K562 (cell line): ENCODE results near the gene KCTD3. TPM values are rescaled to one million over a fixed set of nuclear protein-coding genes. Genes with fewer than 3 reads are reported as not detected.

ENCODE experiments used
- CC2D1A ChIP-seq: fragments of 450-650 bp; IDR thresholded peaks from 2 replicates; pipeline ENCODE4 v1.6.1; 2017; ENCODE audit warnings: mild to moderate bottlenecking
- CHD1 ChIP-seq: fragments of 200-600 bp; sonication (generic); IDR thresholded peaks from one replicate; pipeline ENCODE4 v1.6.1; 2012; ENCODE audit warnings: mild to moderate bottlenecking, moderate library complexity, low read length, inconsistent platforms
- CXXC5 ChIP-seq: fragments of 250-450 bp; sonication (Bioruptor Pico); IDR thresholded peaks from 2 replicates; pipeline ENCODE4 v1.8.0; 2022; ENCODE audit warnings: inconsistent platforms, mild to moderate bottlenecking, moderate library complexity
- GTF2E2 ChIP-seq: fragments of 200-800 bp; sonication (Bioruptor generic); IDR thresholded peaks from 2 replicates; pipeline ENCODE4 v1.6.1; 2016; ENCODE audit warnings: missing genetic modification characterization, missing compliant biosample characterization
- SUPT5H ChIP-seq: fragments of 450-650 bp; IDR thresholded peaks from 2 replicates; pipeline ENCODE4 v1.6.1; 2016
- ZNF316 ChIP-seq: fragments of 450-650 bp; IDR thresholded peaks from 2 replicates; pipeline ENCODE4 v1.6.1; 2016
- ZNF764 ChIP-seq: fragments of 250-450 bp; sonication (Bioruptor Pico); IDR thresholded peaks from 2 replicates; pipeline ENCODE4 v1.4.0; 2020; ENCODE audit warnings: low read depth, mild to moderate bottlenecking, moderate library complexity
- polyA plus RNA-seq, 8 experiments: library from polyadenylated mRNA; depleted of rRNA in 4 of 8; stranded (reverse) in 5 of 8; unstranded in 3 of 8; fragments of >200 nt; fragmentation: Nextera tagmentation in 2 of 8; fragmentation: Illumina TruSeq in 1 of 8; extraction: Ambion mirVana in 2 of 8; extraction: Trizol in 1 of 8; gene quantifications; 2 replicates each; pipeline versions ENCODE4 v1.2.1 to v1.2.3, GENCODE V29; 2011 to 2014; ENCODE audit warnings: inconsistent platforms in 1 of 8, missing spikeins in 1 of 8
- total RNA-seq, 7 experiments: library from RNA; depleted of rRNA in 6 of 7; stranded (reverse); fragments of >200 nt in 6 of 7; fragmentation: Illumina TruSeq in 2 of 7; extraction: Trizol in 2 of 7; gene quantifications; 2 replicates each; pipeline versions ENCODE4 v1.2.1 to v1.2.3, GENCODE V29; 2011 to 2021; ENCODE audit warnings: low replicate concordance in 1 of 7
- TF ChIP-seq, protein P1 (sequence below): sonication (generic); formaldehyde crosslinking; IDR thresholded peaks from 2 replicates; pipeline ENCODE4 v1.8.0; 2022; ENCODE audit warnings: mild to moderate bottlenecking, missing genetic modification reagents
- TF ChIP-seq, protein P2 (sequence below): fragments of 250-450 bp; sonication (Bioruptor Pico); IDR thresholded peaks from 2 replicates; pipeline ENCODE4 v1.5.0; 2021; ENCODE audit warnings: mild to moderate bottlenecking, borderline replicate concordance
- TF ChIP-seq, protein P3 (sequence below): sonication (generic); formaldehyde crosslinking; IDR thresholded peaks from 2 replicates; pipeline ENCODE4 v1.5.0; 2020; ENCODE audit warnings: missing genetic modification reagents
- TF ChIP-seq, protein P4 (sequence below): sonication (generic); formaldehyde crosslinking; IDR thresholded peaks from 2 replicates; pipeline ENCODE4 v1.9.0; 2022; ENCODE audit warnings: mild to moderate bottlenecking, missing genetic modification reagents
- TF ChIP-seq, protein P5 (sequence below): fragments of 450-650 bp; IDR thresholded peaks from 2 replicates; pipeline ENCODE4 v1.6.1; 2016; ENCODE audit warnings: mild to moderate bottlenecking
- TF ChIP-seq, protein P6 (sequence below): fragments of 450-650 bp; IDR thresholded peaks from 2 replicates; pipeline ENCODE4 v1.6.1; 2016; ENCODE audit warnings: antibody characterized with exemption

KCTD3 gene
- total and polyA plus RNA-seq, 9 of the 15 experiments (the other 6 are each of a cell fraction or from before 2014, with no cell fraction given) = 12.8 to 77.1 (median 44.3) TPM

DNA sequence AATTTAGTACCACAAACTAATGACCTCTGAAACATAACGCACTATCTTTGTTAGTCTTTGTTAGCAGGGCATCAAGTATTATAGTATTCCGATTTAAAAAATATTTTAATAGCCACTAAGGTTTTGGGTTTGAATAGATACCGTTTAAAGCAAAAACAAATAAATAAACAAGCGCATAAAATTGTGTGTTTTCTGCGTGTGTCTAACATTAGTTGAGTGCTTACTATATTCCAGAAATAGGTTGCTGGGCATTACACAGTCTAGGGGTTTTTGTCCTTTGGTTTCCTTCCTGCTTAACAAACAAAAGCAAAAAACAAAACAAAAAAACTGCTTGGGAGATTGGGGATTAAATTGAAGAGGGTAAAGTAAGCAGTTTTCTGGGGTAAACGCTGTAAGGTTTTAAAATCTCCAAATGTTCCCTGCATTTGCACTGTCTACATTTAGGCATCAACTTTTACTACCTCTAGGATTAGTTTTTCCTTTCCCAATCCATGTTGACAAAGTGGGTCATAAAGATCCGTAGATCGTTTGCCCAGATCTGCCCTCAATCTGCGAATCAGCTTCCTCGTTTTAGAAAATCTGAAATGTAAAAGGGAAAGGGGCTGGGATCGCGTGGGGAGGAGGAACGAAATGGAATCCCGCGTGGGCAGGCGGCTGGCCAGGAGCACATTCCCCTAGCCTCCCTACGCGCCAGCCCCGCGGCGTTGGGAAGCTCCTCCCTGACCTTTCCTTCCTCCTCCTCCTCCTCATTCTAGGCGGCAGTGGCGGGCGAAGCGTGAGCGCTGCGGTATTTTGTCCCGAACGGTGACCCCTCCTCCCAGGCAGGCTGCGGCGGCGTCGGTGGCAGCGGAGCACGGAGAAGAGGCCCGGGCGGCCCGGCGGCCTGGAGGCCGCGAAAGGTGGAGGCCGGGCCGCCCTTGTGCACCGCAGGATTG, at the start of gene KCTD3 (continued):
- TF ChIP-seq, protein P1, sequence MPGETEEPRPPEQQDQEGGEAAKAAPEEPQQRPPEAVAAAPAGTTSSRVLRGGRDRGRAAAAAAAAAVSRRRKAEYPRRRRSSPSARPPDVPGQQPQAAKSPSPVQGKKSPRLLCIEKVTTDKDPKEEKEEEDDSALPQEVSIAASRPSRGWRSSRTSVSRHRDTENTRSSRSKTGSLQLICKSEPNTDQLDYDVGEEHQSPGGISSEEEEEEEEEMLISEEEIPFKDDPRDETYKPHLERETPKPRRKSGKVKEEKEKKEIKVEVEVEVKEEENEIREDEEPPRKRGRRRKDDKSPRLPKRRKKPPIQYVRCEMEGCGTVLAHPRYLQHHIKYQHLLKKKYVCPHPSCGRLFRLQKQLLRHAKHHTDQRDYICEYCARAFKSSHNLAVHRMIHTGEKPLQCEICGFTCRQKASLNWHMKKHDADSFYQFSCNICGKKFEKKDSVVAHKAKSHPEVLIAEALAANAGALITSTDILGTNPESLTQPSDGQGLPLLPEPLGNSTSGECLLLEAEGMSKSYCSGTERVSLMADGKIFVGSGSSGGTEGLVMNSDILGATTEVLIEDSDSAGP (CRISPR knock-in tag) = no peak
- TF ChIP-seq, protein P2, sequence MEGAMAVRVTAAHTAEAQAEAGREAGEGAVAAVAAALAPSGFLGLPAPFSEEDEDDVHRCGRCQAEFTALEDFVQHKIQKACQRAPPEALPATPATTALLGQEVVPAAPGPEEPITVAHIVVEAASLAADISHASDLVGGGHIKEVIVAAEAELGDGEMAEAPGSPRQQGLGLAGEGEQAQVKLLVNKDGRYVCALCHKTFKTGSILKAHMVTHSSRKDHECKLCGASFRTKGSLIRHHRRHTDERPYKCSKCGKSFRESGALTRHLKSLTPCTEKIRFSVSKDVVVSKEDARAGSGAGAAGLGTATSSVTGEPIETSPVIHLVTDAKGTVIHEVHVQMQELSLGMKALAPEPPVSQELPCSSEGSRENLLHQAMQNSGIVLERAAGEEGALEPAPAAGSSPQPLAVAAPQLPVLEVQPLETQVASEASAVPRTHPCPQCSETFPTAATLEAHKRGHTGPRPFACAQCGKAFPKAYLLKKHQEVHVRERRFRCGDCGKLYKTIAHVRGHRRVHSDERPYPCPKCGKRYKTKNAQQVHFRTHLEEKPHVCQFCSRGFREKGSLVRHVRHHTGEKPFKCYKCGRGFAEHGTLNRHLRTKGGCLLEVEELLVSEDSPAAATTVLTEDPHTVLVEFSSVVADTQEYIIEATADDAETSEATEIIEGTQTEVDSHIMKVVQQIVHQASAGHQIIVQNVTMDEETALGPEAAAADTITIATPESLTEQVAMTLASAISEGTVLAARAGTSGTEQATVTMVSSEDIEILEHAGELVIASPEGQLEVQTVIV (CRISPR knock-in tag) = no peak
- TF ChIP-seq, protein P3, sequence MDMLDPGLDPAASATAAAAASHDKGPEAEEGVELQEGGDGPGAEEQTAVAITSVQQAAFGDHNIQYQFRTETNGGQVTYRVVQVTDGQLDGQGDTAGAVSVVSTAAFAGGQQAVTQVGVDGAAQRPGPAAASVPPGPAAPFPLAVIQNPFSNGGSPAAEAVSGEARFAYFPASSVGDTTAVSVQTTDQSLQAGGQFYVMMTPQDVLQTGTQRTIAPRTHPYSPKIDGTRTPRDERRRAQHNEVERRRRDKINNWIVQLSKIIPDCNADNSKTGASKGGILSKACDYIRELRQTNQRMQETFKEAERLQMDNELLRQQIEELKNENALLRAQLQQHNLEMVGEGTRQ (CRISPR knock-in tag) = no peak
- TF ChIP-seq, protein P4, sequence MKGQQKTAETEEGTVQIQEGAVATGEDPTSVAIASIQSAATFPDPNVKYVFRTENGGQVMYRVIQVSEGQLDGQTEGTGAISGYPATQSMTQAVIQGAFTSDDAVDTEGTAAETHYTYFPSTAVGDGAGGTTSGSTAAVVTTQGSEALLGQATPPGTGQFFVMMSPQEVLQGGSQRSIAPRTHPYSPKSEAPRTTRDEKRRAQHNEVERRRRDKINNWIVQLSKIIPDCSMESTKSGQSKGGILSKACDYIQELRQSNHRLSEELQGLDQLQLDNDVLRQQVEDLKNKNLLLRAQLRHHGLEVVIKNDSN (CRISPR knock-in tag) = no peak
- peak; percentile 65; the same call in 1 of the 2 replicates for TF ChIP-seq CC2D1A
- peak; percentile 57; the same call in 1 of the 2 replicates for TF ChIP-seq ZNF316
- peak; percentile 75 for TF ChIP-seq SUPT5H
- peak; percentile 94 for TF ChIP-seq CXXC5 (CRISPR knock-in tag)
- no peak; the same call in 1 of the 2 replicates for TF ChIP-seq GTF2E2 (tag)
- TF ChIP-seq, protein P5, sequence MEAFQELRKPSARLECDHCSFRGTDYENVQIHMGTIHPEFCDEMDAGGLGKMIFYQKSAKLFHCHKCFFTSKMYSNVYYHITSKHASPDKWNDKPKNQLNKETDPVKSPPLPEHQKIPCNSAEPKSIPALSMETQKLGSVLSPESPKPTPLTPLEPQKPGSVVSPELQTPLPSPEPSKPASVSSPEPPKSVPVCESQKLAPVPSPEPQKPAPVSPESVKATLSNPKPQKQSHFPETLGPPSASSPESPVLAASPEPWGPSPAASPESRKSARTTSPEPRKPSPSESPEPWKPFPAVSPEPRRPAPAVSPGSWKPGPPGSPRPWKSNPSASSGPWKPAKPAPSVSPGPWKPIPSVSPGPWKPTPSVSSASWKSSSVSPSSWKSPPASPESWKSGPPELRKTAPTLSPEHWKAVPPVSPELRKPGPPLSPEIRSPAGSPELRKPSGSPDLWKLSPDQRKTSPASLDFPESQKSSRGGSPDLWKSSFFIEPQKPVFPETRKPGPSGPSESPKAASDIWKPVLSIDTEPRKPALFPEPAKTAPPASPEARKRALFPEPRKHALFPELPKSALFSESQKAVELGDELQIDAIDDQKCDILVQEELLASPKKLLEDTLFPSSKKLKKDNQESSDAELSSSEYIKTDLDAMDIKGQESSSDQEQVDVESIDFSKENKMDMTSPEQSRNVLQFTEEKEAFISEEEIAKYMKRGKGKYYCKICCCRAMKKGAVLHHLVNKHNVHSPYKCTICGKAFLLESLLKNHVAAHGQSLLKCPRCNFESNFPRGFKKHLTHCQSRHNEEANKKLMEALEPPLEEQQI = no peak
- TF ChIP-seq, protein P6, sequence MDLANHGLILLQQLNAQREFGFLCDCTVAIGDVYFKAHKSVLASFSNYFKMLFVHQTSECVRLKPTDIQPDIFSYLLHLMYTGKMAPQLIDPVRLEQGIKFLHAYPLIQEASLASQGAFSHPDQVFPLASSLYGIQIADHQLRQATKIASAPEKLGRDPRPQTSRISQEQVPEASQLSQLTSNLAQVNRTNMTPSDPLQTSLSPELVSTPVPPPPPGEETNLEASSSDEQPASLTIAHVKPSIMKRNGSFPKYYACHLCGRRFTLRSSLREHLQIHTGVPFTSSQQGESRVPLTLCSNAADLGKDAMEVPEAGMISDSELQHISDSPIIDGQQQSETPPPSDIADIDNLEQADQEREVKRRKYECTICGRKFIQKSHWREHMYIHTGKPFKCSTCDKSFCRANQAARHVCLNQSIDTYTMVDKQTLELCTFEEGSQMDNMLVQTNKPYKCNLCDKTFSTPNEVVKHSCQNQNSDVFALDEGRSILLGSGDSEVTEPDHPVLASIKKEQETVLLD = peak; percentile 80
- no peak for TF ChIP-seq ZNF764 (CRISPR knock-in tag)
- no peak for TF ChIP-seq CHD1
